Transverse colon (tissue), 3 donors: ENCODE data around the gene SELENOS.

Experiments used
- EP300 ChIP-seq: sonication (generic); formaldehyde crosslinking; IDR thresholded peaks from one replicate; pipeline ENCODE4 v1.6.1; 2017; ENCODE audit warnings: antibody characterized with exemption, low read depth
- TF ChIP-seq, protein P1 (sequence below), 5 experiments: fragments of 200-600 bp in 3 of 5; fragments of 450-650 bp in 2 of 5; sonication (generic) in 3 of 5; IDR thresholded peaks; 1 replicate in 2 of 5; 2 replicates in 3 of 5; pipeline ENCODE4 v1.5.1; 2016 to 2017; ENCODE audit warnings: antibody characterized with exemption in 5 of 5, inconsistent platforms in 3 of 5, mild to moderate bottlenecking in 2 of 5, moderate library complexity in 1 of 5

DNA sequence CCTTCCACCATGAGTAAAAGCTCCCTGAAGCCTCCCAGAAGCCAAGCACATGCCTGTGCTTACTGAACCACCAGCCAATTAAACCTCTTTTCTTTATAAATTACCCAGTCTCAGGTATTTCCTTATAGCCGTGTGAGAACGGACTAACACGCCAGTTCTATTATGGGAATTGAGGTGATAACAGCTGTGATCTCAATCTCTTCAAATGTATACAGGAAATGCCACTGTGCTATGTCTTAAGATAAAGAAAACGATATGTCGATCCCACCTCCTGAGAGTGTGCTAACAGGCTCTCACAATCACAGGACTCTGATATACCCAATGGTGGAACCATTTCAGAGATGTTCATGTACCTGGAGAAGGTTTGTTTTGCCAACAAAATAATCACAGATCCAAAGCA is 51.6 kb downstream of the SELENOS start:
- no peak for TF ChIP-seq EP300
- TF ChIP-seq, protein P1, sequence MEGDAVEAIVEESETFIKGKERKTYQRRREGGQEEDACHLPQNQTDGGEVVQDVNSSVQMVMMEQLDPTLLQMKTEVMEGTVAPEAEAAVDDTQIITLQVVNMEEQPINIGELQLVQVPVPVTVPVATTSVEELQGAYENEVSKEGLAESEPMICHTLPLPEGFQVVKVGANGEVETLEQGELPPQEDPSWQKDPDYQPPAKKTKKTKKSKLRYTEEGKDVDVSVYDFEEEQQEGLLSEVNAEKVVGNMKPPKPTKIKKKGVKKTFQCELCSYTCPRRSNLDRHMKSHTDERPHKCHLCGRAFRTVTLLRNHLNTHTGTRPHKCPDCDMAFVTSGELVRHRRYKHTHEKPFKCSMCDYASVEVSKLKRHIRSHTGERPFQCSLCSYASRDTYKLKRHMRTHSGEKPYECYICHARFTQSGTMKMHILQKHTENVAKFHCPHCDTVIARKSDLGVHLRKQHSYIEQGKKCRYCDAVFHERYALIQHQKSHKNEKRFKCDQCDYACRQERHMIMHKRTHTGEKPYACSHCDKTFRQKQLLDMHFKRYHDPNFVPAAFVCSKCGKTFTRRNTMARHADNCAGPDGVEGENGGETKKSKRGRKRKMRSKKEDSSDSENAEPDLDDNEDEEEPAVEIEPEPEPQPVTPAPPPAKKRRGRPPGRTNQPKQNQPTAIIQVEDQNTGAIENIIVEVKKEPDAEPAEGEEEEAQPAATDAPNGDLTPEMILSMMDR (IDR thresholded peaks at IDR 0.05): no peak
